Measurements from ENCODE around the gene LEKR1.
"Not testable (repeated sequence)": the region's sequence is repeated elsewhere in the genome, so short reads cannot be mapped to it uniquely, and the experiment has no call there.

LEKR1 gene

DNA sequence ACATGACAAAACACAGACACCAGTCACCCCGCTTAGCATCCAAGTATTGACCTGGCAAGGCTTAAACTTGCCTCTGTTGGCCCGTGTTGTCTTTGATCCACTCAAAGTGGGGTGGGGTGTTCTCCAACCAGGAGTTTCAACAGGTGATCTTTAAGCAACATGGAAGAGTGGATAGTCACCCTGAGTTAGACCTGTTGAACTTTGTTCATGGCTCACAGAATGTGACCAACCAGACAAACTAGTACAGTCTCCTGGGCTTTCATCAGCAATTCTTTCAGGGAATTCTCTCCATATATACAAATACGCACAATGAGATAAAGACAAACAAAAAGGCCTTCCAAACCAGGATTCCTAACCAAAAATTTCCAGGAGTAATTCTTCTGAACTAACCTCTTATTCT, 11.9 kb downstream of the LEKR1 start:
- DNase-seq: no peak

DNA sequence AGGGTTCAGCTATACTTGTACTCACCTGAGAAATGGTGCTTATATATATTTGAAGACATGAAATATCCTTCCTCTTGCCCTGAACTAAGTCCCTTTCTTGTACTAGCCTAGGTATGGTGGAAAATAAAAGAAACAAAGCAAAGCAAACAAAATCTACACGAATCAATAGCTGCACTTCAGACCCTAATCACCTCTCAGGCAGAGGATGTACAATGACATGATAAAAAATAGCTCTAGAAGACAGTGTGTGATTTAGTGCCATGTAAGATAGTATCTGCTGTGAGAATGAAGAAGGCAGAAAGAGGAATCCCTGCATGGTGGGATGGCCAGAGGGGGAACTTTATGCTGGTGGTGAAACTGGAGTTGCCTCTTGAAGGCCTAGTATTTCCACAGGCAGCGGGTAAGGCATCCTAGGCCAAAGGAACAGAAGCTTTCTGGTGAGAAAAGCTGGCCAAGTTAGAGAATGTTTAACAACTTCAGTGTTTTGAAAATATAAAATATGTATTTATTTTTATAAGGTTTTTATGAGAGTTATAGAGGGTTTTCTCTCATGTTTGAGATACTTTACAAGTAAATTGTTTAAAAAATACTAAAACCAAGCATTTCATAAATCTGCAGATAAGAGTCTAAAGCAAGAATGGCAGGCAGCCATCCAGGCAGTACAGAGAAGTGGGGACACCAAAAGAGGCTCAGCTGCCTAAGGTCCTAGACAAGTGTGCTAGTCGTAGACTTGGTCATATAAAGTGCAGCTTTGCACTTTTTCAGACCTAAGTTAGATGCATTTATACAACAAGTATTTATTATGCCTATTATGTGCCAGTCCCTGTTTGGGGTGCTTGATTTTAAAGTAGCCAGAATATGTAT, 14.9 kb downstream of the LEKR1 start:
- no peak for DNase-seq

DNA sequence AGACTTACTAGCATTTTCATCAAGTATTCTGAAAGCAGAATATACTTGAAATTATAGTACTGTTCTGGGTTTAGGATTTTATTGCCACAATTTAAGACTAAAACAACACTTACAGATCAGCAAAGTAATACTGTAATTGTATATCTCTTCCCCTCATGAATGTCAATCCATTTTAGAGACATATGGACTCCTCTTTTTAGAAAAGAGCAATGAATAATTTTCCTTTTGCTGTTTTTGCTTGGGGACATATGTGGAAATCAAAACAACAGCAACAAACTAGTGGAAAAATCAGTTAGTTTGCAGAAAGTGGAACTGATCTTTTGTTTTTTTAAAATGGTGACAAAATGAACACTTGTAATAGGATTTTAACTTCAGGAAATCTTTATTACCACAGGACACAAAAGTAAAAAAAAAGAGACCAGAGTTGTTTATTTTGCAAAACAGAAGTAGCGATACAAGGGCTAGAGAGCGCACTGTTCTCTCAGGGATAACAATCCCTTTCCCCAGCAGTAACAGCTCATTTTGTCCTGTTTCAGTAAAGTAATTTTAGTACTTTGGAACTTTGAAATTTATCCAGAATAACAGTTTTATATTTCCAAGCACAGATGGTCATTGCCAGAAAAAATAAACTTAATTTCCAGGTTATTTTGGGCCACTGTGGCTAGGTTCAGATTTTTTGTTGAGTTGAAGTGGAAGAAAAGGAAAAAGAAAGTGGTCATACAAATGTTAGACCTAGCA, 17.1 kb downstream of the LEKR1 start:
- DNase-seq: no peak

DNA sequence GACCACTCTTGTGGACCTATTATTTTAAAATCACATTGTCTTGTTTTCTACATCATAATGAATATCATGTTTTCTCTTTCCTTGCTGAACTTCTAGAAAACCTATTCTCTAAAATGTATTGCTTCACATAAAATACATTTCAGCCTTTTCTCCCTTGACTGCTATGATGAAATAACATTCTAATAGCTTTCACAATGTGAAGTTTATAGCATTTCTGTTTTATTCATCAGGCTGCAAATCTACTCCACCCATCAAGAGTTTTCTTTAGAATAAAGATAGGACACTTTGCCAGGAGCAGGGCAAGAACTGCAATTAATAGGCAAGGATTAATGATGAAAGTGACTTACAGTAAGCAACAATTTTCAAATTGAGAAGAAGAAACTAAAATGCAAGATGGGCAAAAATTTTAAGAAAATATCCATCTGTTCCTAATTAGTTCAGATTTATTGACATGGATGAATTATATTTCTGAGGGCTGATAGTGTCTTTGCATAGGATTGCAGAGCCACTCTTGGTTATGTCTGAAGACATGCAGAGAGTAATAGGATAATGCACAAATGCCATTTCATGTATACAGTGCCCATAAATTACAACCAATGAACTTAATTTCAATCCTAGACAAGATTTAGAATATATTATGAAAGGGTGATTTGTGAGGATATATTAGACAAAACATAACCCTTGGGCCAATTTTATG, 21.7 kb downstream of the LEKR1 start:
- DNase-seq: no peak

DNA sequence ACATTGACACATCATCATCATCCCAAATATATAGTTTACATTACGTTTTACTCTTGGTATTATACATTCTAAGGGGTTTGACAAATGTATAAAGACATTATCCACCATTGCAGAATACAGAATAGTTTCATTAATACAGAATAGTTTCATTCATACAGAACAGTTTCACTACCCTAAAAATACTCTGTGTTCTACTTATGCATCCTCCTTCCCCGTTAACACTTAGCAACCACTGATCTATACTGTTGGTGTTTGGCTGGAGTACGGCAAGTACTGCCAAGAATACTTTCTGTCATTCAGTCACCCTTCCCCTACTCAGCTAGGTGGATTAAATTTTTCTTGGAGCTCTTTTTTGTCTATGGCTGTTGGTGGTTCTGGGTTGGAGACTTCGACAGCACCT, 33.4 kb downstream of the LEKR1 start:
- no peak for DNase-seq

DNA sequence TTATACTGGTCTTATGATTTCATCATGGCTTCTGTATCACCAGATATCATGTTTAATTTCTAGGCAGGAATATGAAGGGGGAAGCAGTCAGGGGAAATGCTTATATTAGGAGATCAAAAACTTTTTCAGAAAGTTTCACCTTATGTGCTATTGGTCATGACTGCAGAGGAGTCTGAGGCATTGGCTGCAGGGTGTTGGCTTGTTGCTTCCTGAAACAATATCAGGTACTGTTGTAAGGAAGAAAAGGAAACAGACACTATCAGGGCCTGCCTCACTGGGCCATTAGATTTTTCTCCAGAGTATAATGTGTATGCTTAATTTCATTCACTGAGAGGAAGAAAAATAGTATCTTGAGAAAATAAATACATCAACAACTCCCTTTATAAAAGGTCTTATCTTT, 34.7 kb downstream of the LEKR1 start:
- no peak for DNase-seq

DNA sequence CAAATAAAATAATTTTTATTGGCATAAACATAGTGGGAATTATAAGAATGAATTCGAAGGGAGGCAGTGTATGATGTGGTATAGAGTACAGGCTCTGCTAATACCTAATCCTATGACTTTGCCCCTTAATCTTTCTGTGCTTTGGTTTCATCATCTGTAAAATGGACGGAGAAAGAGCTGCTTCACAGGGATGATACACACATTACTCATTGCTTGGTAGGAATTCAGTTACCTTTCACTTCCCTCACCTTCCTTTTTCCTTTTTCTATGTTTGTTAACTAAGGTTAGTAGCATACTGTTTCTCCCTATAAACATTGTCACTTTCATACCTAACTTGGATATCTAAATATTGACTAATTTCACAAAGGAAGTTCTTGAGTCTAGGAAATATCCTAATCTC, 36.2 kb downstream of the LEKR1 start:
- no peak for DNase-seq

DNA sequence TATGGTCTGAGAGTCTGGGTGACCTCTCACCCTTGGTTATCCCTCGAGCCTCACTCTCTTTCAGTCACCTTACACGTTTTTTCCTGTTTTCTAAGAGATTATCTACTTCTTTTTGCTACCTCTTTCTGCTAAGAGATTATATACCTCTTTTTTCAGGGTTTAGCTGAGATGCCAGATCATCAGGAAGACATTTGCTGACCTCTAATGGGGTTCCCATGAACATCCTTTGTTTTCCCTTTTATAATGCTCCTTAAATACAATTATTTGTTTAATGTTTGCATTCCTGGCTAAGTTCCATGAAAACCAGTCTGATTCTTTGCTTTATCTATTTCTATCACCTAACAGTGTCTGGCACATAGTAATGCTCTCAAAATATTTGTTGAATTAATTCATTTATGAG, 39.6 kb downstream of the LEKR1 start:
- no peak for DNase-seq

DNA sequence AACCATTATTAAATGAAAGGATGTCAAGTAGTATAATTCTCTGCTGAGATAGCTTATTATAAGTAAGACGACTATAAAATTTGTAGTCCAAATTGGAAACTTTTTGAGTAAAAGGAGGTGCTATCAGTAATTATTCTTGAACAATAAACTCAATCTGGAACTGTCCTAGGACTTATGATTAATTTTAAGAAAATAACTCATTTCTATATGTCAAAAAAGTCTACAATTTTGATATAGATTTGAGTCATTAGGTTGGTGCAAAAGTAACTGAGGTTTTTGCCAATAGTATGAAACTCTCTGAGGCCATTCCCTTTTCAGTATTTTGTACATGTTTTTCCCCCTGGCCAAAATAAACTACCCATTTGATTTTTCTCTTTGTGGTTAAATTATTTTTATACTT, 41.0 kb downstream of the LEKR1 start:
- no peak for DNase-seq

DNA sequence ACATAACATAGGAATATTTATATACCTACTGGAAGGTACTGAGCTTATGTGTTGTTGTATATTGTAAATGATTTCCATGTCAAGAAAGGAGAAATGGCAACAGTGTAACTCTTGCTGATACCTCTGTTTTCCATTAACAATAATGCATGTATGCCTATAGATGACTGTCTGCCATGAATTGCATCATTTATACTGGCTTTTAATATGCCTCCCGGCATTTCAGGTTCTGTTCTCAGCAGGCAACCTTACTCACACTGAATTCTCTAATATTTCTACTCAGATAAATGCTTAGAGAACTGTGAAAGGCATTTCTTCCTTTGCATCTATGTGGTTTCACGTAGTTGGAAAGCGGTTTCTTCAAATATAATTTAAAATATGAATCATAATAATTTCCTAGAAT, 41.8 kb downstream of the LEKR1 start:
- no peak for DNase-seq

DNA sequence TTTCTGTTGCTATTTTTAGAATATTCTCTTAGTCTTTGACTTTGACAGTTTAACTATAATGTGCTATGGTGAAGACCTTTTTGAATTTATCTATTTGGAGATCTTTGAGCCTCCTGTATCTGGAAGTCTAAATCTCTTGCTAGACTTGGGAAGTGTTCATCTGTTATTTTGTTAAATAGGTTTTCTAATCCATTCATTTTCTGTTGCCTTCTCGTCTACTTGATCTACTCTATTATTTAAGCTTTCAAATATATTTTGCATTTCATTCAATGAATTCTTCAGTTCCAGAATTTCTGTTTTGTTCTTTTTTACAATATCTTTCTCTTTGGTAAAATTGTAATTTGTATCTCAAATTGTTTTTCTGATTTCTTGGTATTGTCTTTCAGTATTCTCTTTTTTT, 47.8 kb downstream of the LEKR1 start:
- no peak for DNase-seq

DNA sequence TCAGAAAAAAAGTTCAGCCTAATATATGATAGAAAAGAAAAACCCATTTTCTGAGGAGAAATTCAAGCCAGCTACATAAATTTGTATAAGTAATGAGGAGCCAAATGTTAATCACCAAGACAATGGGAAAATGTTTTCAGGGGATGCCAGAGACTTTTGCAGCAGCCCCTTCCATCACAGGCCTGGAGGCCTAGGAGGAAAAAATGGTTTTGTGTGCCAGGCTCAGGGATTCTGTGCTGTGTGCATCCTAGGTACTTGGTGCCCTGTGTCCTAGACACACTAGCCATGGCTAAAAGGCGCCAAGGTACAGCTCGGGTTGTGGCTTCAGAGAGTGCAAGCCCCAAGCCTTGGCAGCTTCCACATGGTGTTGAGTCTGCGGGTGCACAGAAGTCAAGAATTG, 53.3 kb downstream of the LEKR1 start:
- DNase-seq: not testable (repeated sequence)

DNA sequence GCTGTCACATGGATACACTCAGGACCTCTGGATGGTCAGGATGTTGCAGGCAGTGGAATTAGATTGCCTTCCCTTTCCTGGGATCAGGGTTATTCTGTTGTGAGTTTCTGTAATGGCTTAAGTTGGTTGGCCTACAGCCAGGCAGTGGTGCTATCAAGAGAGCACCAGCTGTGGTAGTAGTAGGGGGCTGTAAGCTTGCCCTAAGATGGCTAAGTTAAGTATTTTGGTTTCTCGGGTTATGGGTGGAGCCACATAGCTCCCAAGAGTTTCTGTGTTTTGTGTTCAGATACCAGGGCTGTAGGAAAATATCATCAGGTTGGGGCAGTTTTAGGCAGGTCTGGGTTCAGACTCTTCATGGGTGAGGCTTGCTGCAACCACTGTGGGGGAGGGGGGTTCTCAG, 59.6 kb downstream of the LEKR1 start:
- DNase-seq: no peak

DNA sequence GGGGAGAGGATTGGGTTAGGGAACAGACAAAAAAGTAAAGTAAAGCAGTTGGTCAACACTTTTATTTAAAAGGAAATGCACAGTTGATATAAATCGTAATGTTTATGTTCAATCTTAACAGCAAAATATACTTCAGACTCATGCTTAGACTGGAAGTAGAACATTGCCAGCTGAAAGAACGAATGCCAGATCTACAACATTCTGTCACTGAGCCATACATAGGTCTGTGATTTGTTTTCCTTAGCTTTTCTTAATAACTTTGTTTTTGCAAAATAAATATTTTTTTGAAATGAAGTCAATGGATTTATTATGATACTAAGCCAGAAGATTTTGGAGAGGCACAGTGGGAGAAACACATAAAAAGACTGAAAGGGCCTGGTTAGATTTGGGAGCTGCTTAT, 62.0 kb downstream of the LEKR1 start:
- no peak for DNase-seq

DNA sequence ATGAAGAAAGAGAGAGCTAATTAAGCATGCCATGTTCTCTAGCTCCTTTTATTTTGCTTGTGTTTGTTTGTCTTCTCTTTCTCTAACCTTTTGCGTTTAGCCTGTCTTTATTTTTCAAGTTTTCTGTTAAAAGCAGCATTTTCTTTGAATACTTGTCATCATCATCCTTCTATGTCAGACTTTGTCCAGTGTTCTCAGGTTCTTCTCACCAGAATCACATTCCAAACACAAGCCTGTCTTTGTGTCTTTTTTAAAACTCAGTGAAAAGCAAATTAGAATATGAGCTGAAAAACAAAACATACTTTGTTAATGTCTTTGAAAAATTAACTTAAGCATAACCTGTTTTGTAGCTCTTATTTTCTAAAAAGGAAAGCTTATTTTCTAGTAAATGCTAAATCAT, 62.4 kb downstream of the LEKR1 start:
- no peak for DNase-seq

DNA sequence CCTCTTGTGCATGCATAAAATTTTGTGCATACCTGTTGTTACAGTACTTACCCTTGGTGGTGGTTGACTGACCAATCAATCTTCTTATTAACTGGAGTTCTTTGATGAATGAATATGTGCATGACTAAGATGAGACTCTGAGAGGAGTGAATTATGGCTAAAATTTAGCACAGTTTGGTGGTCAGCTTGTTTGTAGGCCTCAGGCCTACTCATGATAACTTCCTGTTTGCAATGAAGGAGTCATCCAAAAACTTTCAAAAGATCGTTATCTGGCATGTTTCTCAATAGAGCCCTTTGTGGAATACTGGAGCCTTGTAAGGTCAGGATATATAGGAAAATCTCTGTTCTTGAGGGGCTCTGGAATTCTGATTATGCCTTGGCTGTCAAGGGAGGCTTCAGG, 66.5 kb downstream of the LEKR1 start:
- DNase-seq: no peak

DNA sequence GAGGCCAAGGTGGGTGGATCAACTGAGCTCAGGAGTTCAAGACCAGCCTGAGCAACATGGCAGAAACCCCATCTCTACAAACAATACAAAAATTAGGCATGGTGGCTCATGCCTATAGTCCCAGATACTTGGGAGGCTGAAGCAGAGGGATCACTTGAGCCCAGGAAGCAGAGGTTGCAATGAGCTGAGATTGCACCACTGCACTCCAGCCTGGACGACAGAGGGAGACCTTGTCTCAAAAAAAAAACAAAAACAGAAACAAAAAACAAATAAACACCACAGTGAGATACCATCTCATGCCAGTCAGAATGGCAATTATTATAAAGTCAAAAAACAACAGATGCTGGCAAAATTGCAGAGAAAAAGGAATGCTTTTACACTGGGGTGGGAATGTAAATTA, 69.2 kb downstream of the LEKR1 start:
- DNase-seq: not testable (repeated sequence)

DNA sequence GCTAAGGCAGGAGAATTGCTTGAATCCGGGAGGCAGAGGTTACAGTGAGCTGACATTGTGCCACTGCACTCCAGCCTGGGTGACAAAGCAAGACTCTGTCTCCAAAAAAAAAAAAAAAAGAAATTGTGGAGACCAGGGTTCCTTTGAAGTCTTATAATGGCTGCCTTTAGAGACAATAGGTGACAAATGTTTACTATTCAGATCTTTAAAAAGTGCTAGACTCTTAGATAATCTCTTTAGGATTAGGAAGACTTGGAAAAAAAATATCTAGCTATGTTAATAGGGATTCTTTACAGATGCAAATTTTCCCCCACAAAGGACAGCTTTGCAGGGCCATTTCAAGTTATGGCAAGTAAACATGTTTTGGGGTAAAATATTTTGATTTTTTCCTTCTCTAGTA, 71.7 kb downstream of the LEKR1 start:
- not testable (repeated sequence) for DNase-seq

DNA sequence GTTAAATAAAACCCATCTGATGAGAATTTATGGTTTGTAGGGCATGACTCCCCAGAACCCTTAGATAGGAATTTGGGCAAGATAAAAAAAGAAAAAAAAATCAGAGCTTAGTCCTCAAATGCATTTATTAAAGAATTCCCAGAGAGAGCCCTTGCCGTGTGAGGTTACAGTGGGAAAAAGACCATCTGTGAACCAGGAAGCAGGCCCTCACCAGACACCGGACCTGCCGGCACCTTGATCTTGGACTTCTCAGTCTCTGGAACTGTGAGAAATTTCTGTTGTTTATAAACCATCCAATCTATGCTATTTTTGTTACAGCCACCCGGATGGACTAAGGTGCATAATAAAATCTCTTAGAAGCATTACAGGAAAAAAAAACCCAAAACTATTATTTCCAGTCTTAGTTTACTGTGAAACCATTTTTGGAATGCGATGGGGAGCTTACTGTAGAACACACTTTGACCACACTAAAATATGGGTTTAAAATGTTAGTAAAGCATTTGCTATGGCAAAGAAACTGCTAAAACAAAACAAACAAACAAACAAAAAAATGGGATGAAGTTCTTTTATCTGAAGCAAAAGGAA, 72.2 kb downstream of the LEKR1 start:
- DNase-seq: no peak

DNA sequence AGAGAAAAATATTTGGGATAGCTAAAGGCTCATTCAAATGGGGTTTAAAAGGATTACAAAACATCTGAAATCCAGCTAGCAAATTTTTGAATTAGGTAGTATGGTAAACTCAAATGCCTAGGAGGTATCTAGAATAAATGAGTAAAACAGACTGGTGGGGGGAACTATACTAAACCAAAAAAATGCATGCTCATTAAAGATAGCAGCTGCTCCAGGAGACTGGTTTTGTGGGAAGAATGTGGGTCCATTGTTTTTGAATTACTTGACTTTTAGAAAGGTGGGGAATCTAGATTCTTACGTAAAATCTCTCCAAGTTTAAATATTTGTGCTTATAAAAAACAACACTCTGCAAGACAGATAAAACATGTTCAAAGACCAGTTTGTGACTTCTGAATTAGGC, 73.8 kb downstream of the LEKR1 start:
- DNase-seq: no peak

DNA sequence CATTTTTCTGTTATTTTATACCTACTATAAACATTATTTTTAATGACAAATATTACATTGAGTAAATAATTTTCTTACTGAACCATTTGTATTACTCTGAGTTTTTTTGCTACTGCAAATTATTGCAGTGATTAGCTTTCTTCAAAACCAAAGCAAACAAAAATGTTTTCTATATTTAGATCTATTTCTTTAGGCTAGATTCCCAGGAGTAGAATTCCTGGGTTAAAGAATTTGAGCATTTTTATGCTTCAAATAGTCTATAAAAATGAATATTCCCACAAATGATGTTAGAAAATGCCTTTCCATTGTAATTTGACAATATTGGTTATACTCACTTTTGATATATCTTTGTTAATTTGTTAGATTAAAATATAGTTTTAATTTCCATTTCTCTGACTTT, 76.8 kb downstream of the LEKR1 start:
- DNase-seq: no peak

DNA sequence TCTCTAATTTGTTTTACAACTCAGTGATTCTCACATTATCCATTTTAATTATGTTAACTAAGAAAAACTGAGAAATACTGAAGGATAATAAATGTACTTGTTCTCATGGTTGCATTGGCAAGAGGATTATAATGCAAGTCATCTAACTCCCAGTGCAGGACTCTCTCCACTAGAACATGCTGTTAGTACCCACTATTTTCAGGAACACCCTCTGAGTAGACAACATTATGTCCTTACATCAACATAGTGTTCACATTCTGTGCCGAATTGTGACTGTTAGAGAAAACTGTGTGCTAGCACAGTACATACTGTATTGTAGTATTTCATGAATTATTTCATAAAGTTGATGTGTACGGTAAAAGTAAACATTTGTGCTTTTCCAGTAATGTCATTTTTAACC, 80.1 kb downstream of the LEKR1 start:
- DNase-seq: no peak

DNA sequence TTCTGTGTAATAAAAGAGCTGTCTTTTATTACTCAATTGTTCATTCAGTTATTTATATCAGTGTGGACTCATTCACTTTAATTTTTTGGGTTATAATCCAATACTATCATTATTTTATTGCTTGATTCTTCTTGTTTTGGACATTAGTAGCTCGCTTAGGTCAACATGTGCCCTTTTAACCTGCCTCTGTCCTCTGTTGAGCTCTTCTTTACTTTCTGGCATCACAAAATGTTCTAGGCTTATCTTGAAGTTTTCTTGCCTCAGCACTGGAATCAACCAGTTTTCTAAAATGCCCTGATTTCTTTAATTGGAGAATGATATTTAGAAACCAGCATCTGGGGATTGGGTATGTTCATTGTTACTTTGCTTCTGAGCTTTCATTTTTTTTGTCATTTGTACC, 82.2 kb downstream of the LEKR1 start:
- DNase-seq: no peak

DNA sequence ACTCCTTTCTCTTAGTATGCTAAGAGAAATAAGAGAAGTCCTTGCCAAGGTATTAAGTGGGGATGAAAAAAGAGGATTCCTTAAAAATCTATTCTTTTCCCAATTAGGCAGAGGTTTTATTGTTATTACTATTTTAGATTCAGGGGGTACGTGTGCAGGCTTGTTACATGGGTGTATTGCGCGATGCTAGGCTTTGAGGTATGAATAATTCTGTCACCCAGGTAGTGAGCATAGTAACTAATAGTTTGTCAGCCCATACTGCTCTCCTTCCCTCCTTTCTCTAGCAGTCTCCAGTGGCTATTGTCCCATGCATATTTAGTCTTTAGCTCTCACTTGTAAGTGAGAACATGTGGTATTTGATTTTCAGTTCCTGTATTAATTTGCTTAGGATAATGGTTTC, 83.9 kb downstream of the LEKR1 start:
- DNase-seq: no peak
